GM23338 (cell line): ENCODE results near the gene PRPF38A. TPM values are rescaled to one million over a fixed set of nuclear protein-coding genes. Genes with fewer than 3 reads are reported as not detected.

Experiments
- ATAC-seq: fragments of 200-7000 bp; cut with Tn5 transposase; 3 replicates; pipeline ENCODE4 v1.9.1; 2020
- DNase-seq: peaks from one replicate; pipeline ENCODE4 v3.0.0-alpha.2; 2015; ENCODE audit warnings: low spot score
- H2AFZ ChIP-seq: fragments of 200-600 bp; sonication (generic); 2 replicates; pipeline ENCODE4 v1.8.0; 2016; ENCODE audit warnings: antibody characterized with exemption, mild to moderate bottlenecking, moderate library complexity
- H3F3A ChIP-seq: fragments of 200-600 bp; sonication (generic); replicated peaks from 2 replicates; pipeline ENCODE4 v1.8.0; 2017; ENCODE audit warnings: antibody characterized with exemption, mixed run types, low read depth
- H3K27ac ChIP-seq: fragments of 200-600 bp; sonication (generic); 2 replicates; pipeline ENCODE4 v1.6.1; 2016; ENCODE audit warnings: low read depth
- H3K27me3 ChIP-seq: fragments of 200-600 bp; sonication (generic); 2 replicates; pipeline ENCODE4 v1.8.0; 2016; ENCODE audit warnings: mild to moderate bottlenecking, mixed run types, moderate library complexity; ENCODE audit not compliant: insufficient read depth
- H3K36me3 ChIP-seq: fragments of 200-600 bp; sonication (generic); 2 replicates; pipeline ENCODE4 v1.8.0; 2016; ENCODE audit warnings: mild to moderate bottlenecking; ENCODE audit not compliant: insufficient read depth
- H3K4me1 ChIP-seq: fragments of 200-600 bp; sonication (generic); 2 replicates; pipeline ENCODE4 v1.8.0; 2016; ENCODE audit warnings: mild to moderate bottlenecking, moderate library complexity; ENCODE audit not compliant: insufficient read depth
- H3K4me2 ChIP-seq: fragments of 200-600 bp; sonication (generic); 2 replicates; pipeline ENCODE4 v1.7.1; 2017; ENCODE audit warnings: mixed run types
- H3K4me3 ChIP-seq: fragments of 200-600 bp; sonication (generic); 2 replicates; pipeline ENCODE4 v1.6.1; 2016; ENCODE audit warnings: mixed run types
- H3K79me2 ChIP-seq: fragments of 200-600 bp; sonication (generic); replicated peaks from 2 replicates; pipeline ENCODE4 v1.8.0; 2017; ENCODE audit warnings: mild to moderate bottlenecking; ENCODE audit not compliant: insufficient read depth
- H3K9me2 ChIP-seq: fragments of 200-600 bp; sonication (generic); 2 replicates; pipeline ENCODE4 v1.8.0; 2017; ENCODE audit not compliant: insufficient read depth
- H4K20me1 ChIP-seq: fragments of 200-600 bp; sonication (generic); replicated peaks from 2 replicates; pipeline ENCODE4 v1.8.0; 2017; ENCODE audit warnings: mild to moderate bottlenecking; ENCODE audit not compliant: insufficient read depth
- H3K27ac Mint-ChIP-seq: 2 replicates; pipeline ENCODE4 v1.8.0; 2020; ENCODE audit warnings: inconsistent platforms, mild to moderate bottlenecking, moderate library complexity, mixed read lengths
- H3K27me3 Mint-ChIP-seq: 3 replicates; pipeline ENCODE4 v1.8.0; 2022; ENCODE audit warnings: low read depth, mild to moderate bottlenecking, moderate library complexity, mixed read lengths, inconsistent platforms; ENCODE audit not compliant: insufficient read depth, poor library complexity
- H3K36me3 Mint-ChIP-seq: 3 replicates; pipeline ENCODE4 v1.8.0; 2021; ENCODE audit warnings: low read depth, mild to moderate bottlenecking, inconsistent platforms, moderate library complexity, mixed read lengths
- H3K4me1 Mint-ChIP-seq: 3 replicates; pipeline ENCODE4 v1.8.0; 2020; ENCODE audit warnings: mild to moderate bottlenecking, inconsistent platforms, mixed read lengths
- H3K4me3 Mint-ChIP-seq: 3 replicates; pipeline ENCODE4 v1.8.0; 2021; ENCODE audit warnings: moderate library complexity, mild to moderate bottlenecking, inconsistent platforms, mixed read lengths
- H3K9me3 Mint-ChIP-seq: 3 replicates; pipeline ENCODE4 v1.8.0; 2020; ENCODE audit warnings: moderate library complexity, mild to moderate bottlenecking, inconsistent platforms, mixed read lengths
- ETS1 ChIP-seq: IDR thresholded peaks from 2 replicates; pipeline ENCODE4 v1.6.1; 2016; ENCODE audit warnings: antibody characterized with exemption
- EZH2phosphoT487 ChIP-seq: fragments of 200-600 bp; sonication (generic); IDR thresholded peaks from one replicate; pipeline ENCODE4 v1.8.1; 2018; ENCODE audit warnings: antibody characterized with exemption; ENCODE audit not compliant: unreplicated experiment
- POLR2AphosphoS5 ChIP-seq: IDR thresholded peaks from 2 replicates; pipeline ENCODE4 v1.6.1; 2016; ENCODE audit warnings: antibody characterized with exemption, low read depth
- STAT1 ChIP-seq: IDR thresholded peaks from one replicate; pipeline ENCODE4 v1.6.1; 2016; ENCODE audit warnings: antibody characterized with exemption; ENCODE audit not compliant: unreplicated experiment
- ZNF114 ChIP-seq: fragments of 250-450 bp; sonication (Bioruptor Pico); IDR thresholded peaks from 2 replicates; pipeline ENCODE4 v1.5.0; 2020; ENCODE audit warnings: mild to moderate bottlenecking, moderate library complexity
- ZNF331 ChIP-seq: fragments of 250-450 bp; sonication (Bioruptor Pico); IDR thresholded peaks from 2 replicates; pipeline ENCODE4 v1.5.0; 2020; ENCODE audit warnings: low read depth, mild to moderate bottlenecking, moderate library complexity
- ZNF462 ChIP-seq: fragments of 250-450 bp; sonication (Bioruptor Pico); IDR thresholded peaks from 2 replicates; pipeline ENCODE4 v1.5.0; 2020; ENCODE audit warnings: mild to moderate bottlenecking, moderate library complexity
- polyA plus RNA-seq: library from polyadenylated mRNA; unstranded; fragments of >200 nt; fragmentation: Nextera tagmentation; extraction: Ambion mirVana; gene quantifications from 2 replicates; pipeline ENCODE4 v1.2.1, GENCODE V29; 2016
- total RNA-seq: library from RNA; depleted of rRNA; stranded (reverse); fragments of >200 nt; shearing (Covaris generic); gene quantifications from 2 replicates; pipeline ENCODE4 v1.2.3, GENCODE V29; 2014
- TF ChIP-seq, protein P1 (sequence below), 2 experiments: fragments of 200-600 bp in 1 of 2; sonication (generic) in 1 of 2; conservative IDR thresholded peaks; 2 replicates each; pipeline versions ENCODE4 v1.5.1 to v1.6.1; 2016 to 2017; ENCODE audit warnings: antibody characterized with exemption in 2 of 2, low read depth in 2 of 2, mild to moderate bottlenecking in 2 of 2, moderate library complexity in 1 of 2

The PRPF38A gene
- total and polyA plus RNA-seq, 2 experiments from 2014 or later, result 24.8 to 40.3 TPM

DNA sequence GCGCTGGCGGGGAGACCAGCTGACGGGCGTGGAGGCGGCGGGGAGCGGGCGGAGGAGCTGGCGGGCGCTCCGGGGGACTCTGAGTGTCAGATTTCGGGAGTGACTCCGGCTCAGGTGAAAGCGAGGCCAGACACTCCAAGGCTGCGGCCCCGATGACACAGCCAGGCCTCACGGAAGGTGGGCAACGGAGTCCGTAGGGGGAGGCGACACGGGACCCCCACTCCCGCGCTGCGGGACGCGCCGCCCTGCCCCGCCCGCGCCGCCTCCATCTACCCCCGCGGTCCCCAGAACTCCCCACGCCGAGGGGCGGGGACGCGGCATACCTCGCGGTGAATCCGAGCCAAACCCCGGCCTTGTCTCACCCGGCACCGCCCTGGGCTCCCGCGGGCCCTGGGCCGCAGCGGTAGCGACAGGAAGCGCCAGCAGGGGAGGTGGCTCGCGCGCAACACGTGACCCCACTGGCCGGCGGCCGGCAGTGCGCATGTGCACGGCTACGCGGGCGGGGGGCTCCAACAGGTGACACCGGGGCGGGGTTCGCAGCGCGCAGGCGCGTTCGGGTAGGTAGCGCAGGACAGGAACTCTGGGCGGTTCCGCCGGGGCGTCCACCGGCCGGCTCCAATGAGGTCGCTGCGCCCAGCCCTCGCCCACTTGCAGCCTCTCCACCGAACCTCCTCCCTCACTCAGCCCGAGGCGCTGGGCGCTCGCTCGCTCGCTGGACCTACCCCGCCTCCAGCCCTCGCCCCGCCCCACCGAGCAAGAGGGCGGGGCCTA, 38.5 kb upstream of the PRPF38A start, which contains the start of gene CC2D1B (continued):
- no peak for TF ChIP-seq ZNF462 (CRISPR knock-in tag)
- TF ChIP-seq, protein P1, sequence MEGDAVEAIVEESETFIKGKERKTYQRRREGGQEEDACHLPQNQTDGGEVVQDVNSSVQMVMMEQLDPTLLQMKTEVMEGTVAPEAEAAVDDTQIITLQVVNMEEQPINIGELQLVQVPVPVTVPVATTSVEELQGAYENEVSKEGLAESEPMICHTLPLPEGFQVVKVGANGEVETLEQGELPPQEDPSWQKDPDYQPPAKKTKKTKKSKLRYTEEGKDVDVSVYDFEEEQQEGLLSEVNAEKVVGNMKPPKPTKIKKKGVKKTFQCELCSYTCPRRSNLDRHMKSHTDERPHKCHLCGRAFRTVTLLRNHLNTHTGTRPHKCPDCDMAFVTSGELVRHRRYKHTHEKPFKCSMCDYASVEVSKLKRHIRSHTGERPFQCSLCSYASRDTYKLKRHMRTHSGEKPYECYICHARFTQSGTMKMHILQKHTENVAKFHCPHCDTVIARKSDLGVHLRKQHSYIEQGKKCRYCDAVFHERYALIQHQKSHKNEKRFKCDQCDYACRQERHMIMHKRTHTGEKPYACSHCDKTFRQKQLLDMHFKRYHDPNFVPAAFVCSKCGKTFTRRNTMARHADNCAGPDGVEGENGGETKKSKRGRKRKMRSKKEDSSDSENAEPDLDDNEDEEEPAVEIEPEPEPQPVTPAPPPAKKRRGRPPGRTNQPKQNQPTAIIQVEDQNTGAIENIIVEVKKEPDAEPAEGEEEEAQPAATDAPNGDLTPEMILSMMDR (conservative IDR thresholded peaks at IDR 0.05; ENCODE audit: low read depth in 2 of 2), result no peak

GRCh38 chr1:52366517-52366827, 37.9 kb upstream of the PRPF38A start:
- Histone ChIP-seq H3K27me3 (no peaks in the 10 kb centered on the region), H3K9me2 (no peaks in the 10 kb centered on the region), H3K27ac (peak overlapping the region; percentile 93), H3K79me2 (peaks cover 11% of the 10 kb centered on the region; the same call in 1 of the 2 replicates), H3K4me2 (peak overlapping the region; percentile 81), H3K4me1 (peaks cover 21% of the 10 kb centered on the region), H3K36me3 (peaks cover 11% of the 10 kb centered on the region; the same call in 1 of the 2 replicates), H3F3A (peaks cover 2% of the 10 kb centered on the region; the same call in 1 of the 2 replicates), H2AFZ (peak overlapping the region; percentile 97), H3K4me3 (peak overlapping the region; percentile 95), H4K20me1 (no peaks in the 10 kb centered on the region)
- DNase-seq, result no peak
- no peak for ATAC-seq
- Mint-ChIP-seq H3K4me1 (peaks cover 22% of the 10 kb centered on the region; the same call in 2 of the 3 replicates), H3K9me3 (no peaks in the 10 kb centered on the region), H3K36me3 (peaks cover 27% of the 10 kb centered on the region), H3K4me3 (peak overlapping the region; percentile 96), H3K27me3 (peaks cover 18% of the 10 kb centered on the region), H3K27ac (peak overlapping the region; percentile 92)
- TF ChIP-seq ZNF114 (CRISPR knock-in tag), result no peak
- TF ChIP-seq, protein P1 (conservative IDR thresholded peaks at IDR 0.05; ENCODE audit: low read depth in 2 of 2), result no peak
- no peak for TF ChIP-seq POLR2AphosphoS5
- TF ChIP-seq STAT1, result no peak
- TF ChIP-seq EZH2phosphoT487, result no peak
- no peak for TF ChIP-seq ZNF331 (CRISPR knock-in tag)
- no peak for TF ChIP-seq ETS1
